ENCODE results near the gene TTC39C. TPM values are rescaled to one million over a fixed set of nuclear protein-coding genes. Genes with fewer than 3 reads are reported as not detected.
A peak's percentile ranks its signal among the peaks of the same experiment; 100 is the strongest.

TTC39C gene
- total RNA-seq, 2 donors from 2014 or later: 37.4 to 44.6 TPM

- DNase-seq (ENCODE audit: low spot score): no peak
- intact Hi-C loops (cut with DNase I): no loop called here
These were observed 81.4 kb downstream of the TTC39C start for GRCh38 chr18:24095976-24096375.

DNA sequence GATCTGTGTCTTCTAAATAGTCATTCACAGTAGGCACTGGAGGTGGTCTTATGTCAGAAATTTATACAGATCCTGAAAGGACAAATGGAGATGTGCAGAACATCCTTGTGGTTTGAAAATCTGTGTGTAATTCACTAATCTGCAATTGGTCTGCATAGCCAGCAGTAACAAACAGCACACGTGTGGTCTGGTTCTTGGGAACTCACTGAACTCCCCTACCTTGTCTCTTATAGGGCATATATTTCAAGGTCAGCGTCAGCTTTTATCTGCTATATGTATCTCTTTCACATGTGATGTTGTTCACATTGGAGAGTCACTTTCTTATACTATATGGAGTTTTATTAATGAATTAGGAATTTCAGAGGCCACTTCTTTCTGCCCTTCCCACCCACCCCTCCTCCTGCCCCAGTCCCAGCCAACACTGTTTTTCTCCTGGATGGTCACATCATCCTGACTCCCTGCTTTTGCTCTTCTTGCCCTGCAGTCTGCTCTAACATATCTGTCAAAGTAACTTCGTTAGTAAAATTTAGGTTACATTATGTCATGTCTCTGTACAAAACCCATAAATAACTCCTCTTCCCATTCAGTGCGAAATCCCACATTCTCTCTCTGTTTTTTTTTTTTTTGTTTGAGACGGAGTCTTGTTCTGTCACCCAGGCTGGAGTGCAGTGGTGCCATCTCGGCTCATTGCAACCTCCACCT is 88.9 kb downstream of the TTC39C start:
- no peak for DNase-seq (ENCODE audit: low spot score)
- intact Hi-C loops (cut with DNase I): no loop called here

DNA sequence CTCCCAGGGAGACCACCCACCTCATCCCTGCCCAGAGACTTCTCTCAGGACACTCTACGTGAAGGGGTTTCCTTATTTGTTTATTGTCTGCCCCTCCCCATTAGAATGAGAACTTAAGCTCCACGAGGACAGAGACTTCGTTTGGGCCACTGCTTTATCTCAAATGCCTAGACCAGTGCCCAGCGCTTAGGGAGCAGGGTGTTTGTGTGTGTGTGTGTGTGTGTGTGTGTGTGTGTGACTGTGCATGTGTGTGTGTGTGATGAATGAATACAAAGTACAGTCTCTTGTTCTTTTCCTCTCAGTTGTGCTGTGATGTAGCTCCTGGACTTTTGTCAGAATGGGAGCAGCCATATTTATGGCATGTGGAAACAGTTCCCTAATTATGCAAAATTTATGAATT is 89.9 kb downstream of the TTC39C start:
- DNase-seq (ENCODE audit: low spot score): no peak
- intact Hi-C loops (cut with DNase I): no loop called here

- intact Hi-C loops (cut with DNase I): no loop called here
These were observed 94.1 kb downstream of the TTC39C start for GRCh38 chr18:24108641-24109040.

GRCh38 chr18:24111936-24112335 is 97.4 kb downstream of the TTC39C start:
- intact Hi-C loops (cut with DNase I): loop anchor here in 1 of 2 donors (10.0 kb wide), 1 partner anchor 177 kb away; no protein-coding TSS in a partner anchor

More at GRCh38 chr18:24108641-24109040, 94.1 kb downstream of the TTC39C start:
- no peak for DNase-seq (ENCODE audit: low spot score)

GRCh38 chr18:24112464-24112863 is 97.9 kb downstream of the TTC39C start:
- intact Hi-C loops (cut with DNase I): loop anchor here in 1 of 2 donors (10.0 kb wide), 1 partner anchor 178 kb away; no protein-coding TSS in a partner anchor
- no peak for DNase-seq (ENCODE audit: low spot score)

More at GRCh38 chr18:24111936-24112335, 97.4 kb downstream of the TTC39C start:
- no peak for DNase-seq (ENCODE audit: low spot score)

DNA sequence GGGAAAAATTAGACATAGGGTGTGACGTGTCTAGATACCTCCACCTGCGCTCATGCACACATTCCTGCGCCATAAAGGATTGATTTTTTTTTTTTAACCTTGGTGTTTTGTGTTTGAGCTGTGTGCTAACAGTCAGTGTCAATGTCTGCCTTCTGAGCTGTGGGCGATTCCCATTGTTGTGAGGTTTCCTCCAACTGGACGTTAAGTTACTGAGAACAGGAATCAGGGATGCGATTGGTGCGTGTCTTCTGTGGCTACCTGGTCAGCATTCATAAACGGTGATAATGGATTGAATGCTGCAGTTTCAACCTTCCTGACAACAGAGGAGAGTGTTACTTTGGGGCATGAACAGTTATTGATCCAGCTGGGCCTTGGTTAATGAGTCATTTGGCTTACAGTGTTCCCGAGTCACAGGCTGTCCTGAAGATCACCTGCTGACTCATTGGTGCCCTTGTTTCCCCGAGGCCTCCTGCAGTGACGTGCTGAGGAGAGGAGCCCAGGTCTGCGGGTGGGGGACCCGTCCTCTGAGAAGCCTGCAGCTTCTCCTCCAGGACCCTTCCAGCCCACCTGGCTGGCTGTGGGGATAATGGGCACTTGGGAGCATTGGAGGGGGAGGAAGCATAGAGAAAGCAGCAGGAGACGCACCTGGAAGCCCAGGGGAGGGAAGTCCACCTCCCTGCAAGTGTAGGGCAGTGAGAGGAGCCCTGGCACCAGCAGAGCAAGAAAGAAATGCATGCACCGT is 98.5 kb downstream of the TTC39C start:
- intact Hi-C loops (cut with DNase I): loop anchor here in 1 of 2 donors (10.0 kb wide), 1 partner anchor 178 kb away; no protein-coding TSS in a partner anchor
- DNase-seq (ENCODE audit: low spot score): no peak

DNA sequence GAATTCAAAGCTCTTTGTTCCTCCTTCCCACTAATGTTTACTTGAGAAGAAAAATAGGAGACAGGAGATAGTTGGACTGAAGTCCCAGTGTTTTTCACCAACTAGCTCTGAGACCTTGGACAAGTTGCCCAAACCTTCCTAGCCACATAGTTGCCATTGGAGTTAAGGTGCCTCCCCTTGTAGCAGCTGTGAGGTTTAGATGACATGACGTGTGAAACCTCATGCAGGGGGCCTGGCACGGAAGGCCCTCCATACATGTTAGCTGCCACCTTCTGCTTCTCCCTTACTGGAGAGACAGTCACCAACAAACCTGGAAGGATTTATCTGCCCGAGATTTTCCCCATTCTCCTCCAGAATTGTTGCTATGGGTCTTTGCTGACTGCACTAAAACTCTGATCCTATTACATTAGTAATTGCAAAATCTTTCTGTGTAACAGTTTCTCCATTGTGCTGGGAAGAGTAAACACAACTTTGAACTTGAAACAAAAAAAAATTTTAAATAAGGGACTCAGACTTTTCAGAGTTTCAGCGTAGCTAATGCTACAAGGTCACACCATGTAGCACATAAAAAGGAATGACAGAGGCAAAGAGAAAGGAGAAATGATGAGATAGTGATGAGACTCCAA is 100.5 kb downstream of the TTC39C start:
- DNase-seq (ENCODE audit: low spot score): no peak
- intact Hi-C loops (cut with DNase I): loop anchor here in 1 of 2 donors (10.0 kb wide), 1 partner anchor 180 kb away; no protein-coding TSS in a partner anchor

DNA sequence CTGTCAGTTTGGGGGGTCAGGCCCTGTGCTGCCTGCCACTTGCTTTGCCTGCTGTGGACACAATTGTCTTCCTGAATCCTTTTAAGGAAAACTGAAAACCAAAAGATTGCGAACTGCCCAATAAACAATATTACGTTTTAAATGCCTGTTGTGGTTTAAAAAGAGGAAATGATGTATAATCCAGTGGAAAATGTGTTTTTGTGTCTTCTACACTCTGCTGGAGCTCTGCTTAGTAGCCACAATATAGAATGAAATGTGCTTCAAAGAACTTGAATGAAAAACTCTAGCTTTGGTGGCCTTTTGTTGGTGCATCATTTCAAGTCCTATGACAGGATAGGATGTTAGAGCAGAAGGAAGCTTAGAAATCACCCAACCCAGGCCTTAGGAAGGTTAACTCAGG is 101.1 kb downstream of the TTC39C start:
- DNase-seq (ENCODE audit: low spot score): no peak
- intact Hi-C loops (cut with DNase I): loop anchor here in 1 of 2 donors (10.0 kb wide), 1 partner anchor 181 kb away; no protein-coding TSS in a partner anchor

DNA sequence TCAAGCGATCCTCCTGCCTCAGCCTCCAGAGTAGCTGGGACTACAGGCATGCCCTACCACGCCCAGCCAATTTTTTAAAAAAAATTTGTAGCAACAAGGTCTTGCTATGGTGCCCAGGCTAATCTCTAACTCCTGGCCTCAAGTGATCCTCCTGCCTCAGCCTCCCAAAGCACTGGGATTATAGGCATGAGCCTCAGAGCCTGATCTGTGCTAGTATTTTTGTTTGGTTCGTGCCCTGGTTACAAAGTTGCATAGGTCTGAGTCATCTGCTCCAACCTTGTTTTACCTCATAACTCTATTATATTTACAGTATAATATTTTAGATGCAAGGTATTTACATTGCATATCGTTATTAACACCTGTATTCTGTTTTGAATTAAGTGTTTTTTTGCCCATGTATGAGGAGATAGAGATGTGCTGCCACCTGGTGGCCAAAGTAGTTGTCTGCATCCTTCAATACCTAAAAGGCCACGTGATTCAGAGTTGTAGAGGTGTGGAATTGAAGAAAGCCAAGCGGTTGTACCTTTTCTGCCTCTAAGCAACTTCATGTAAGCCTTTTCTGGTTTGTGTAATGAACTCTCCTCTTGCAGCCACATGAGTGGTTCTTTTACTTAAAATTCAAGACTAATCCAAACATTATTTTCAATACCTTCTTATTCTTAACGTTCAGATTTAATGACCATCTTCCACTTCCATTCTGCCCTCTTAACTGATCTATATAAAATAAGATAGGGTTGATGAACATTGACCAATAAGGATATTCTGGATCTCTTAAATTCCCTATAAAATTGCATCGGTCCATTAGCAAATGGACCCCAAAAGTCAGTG is 104.4 kb downstream of the TTC39C start:
- DNase-seq (ENCODE audit: low spot score): peak; percentile 87
- intact Hi-C loops (cut with DNase I): loop anchor here in 1 of 2 donors (10.0 kb wide), 1 partner anchor 184 kb away; no protein-coding TSS in a partner anchor

- intact Hi-C loops (cut with DNase I): no loop called here
- DNase-seq (ENCODE audit: low spot score): no peak
These were observed 106.1 kb downstream of the TTC39C start for GRCh38 chr18:24120676-24121075.

GRCh38 chr18:24121625-24122024 is 107.1 kb downstream of the TTC39C start:
- DNase-seq (ENCODE audit: low spot score): no peak

DNA sequence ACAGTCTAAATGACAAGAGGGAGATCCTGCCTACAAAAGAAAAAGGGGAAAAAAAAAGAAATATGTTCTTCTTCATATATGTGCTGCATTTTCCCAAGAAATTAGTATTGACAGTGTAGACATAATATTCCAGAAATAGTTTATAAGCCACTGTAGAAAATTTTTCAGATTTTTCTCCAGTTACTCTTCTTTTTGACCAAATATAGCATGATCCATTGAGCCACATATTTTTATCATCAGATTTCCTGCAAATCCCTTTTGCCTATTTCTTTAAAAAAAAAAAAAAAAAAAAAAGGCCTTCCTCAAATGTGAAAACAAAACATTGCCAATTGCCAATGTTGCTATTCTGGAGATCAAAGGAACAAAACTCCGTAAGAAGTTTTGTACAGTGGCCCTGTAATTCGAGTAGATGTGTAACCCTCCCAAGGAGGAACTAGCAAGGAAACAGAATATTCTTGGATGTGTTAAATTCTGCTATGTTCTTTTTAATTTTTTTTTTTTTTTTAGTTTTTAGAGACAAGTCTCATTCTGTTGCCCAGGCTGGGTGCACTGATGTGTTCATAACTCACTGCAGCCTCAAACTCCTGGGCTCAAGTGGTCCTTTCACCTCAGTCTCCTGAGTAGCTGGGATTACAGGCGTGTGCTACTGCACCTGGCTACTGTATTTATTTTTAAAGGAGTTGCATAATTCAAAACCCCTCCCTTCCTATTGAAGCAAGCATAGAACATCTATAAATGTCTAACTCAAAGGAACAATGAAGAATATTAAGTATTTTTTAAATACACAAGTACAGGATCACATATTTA is 111.8 kb downstream of the TTC39C start:
- intact Hi-C loops (cut with DNase I): no loop called here
- no peak for DNase-seq (ENCODE audit: low spot score)

More at GRCh38 chr18:24121625-24122024, 107.1 kb downstream of the TTC39C start:
- intact Hi-C loops (cut with DNase I): no loop called here

DNA sequence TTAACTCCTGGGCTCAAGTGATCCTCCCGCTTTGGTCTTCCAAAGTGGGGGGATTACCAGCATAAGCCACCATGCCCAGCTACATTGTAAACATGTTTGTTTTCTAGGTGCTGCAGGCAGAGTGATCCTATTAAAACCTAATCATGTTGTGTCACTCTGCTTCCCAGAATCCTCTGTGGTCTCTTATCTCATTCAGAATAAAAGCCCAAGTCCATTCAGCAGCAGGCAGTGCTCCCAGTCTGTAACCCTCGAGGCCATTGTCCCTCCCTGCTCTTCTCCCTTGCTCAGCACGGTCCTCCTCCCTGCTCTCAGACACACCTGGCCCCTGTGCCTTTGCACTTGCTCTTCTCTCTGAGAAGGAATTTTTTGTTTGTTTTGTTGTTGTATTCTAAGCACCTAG is 113.2 kb downstream of the TTC39C start:
- no peak for DNase-seq (ENCODE audit: low spot score)
- intact Hi-C loops (cut with DNase I): no loop called here

DNA sequence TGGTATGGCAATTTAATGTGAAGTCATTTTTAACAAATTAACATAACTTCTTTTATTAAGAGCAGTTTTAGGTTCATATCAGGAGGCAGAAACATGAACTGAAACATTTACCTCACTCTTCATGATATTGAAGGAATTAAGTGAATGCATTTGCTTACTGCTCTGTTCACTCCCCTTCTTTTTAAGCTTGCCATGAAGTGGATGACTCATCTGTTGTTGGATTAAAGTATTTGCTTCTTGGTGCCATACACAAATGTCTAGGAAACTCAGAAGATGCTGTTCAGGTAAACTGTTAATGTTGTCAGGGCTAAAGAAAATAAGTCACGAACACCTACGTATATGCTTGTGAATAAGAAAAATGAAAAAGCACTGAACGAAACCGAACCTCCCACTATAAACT is 114.1 kb downstream of the TTC39C start:
- DNase-seq (ENCODE audit: low spot score): no peak
- intact Hi-C loops (cut with DNase I): no loop called here

DNA sequence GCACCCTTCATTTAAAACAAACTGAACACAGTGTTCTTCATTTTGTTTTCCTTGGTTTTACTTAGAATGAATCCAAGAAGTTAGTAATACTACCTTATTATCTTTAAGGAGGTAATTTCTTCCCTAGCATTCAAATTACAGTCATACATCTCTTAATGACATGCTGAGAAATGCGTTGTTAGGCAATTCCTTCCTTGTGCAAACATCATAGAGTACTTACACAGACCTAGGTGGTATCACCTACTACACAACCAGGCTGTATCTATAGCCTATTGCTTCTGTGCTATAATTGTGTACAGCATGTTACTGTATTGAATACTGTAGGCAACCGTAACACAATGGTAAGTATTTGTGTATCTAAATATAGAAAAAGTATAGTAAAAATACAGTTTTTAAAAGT is 115.9 kb downstream of the TTC39C start:
- intact Hi-C loops (cut with DNase I): no loop called here
- no peak for DNase-seq (ENCODE audit: low spot score)

- no peak for DNase-seq (ENCODE audit: low spot score)
- intact Hi-C loops (cut with DNase I): no loop called here
These were observed 122.4 kb downstream of the TTC39C start for GRCh38 chr18:24136967-24137373.

DNA sequence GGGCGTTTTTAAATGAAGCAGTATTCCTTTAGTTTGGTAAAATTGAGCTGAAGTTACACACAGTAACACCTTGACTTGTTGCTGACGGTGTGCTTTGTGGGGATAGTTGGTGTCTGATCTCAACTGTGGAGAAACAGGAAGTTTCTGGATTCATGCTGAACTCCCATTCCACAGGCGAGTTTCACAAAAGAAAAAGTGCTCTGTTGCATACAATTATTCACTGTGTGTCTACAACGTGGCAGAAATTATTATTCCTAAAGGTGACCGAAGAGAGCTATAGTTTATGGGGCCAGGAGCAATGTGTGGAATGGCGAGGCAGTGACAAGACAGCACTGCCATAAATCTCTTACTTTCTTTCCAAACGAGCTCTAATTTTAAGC is 123.8 kb downstream of the TTC39C start:
- intact Hi-C loops (cut with DNase I): no loop called here
- DNase-seq (ENCODE audit: low spot score): no peak

Data from posterior vena cava (tissue), 2 donors.